A204.1 (cell line): ENCODE data around the gene TNFRSF21.
"Not testable (repeated sequence)": the region's sequence is repeated elsewhere in the genome, so short reads cannot be mapped to it uniquely, and the experiment has no call there.

Experiments
- FAIRE-seq: peaks from 2 replicates; lab custom pipeline; 2012; peaks lifted over from hg19 to GRCh38; lab: Jason Lieb, UNC

TNFRSF21 gene

DNA sequence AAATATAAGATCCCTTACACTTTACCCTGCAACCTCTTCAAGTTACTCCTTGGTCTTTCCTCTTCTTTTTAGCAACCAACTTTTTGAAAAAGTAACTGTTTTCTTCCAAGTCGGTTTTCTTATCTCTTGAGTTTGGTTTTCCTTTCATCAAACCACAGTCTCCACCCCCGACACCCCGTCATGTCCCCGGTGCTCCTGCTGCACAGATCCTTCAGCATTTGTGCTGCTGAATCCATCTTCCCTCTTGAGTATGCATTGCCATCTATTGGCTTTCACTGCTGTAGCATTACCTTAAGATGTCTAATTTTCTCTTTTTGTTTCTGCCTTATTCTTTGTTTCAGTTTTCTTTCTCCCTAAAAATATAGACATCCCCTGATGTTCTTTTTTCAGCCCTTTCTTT lies 11.9 kb upstream of the TNFRSF21 start:
- no peak for FAIRE-seq

DNA sequence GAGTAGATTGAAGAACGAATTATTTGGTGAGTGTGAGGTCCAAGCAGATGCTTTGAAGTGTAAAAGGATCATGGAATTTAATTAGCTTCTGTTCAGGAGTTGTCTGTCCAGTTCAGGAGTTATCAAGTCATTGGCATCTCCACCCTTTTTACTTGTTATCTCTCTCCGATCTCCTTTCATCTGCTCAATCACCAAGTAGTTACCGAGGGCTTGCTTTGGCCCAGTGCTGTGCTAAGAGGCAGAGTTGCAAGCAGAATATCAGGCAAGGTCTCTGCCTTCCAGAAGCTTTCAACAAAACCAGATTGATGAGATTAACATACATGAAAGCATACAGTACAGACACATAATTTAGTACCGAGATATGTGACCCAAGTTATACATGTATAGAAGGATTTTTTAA lies 10.2 kb upstream of the TNFRSF21 start:
- no peak for FAIRE-seq

DNA sequence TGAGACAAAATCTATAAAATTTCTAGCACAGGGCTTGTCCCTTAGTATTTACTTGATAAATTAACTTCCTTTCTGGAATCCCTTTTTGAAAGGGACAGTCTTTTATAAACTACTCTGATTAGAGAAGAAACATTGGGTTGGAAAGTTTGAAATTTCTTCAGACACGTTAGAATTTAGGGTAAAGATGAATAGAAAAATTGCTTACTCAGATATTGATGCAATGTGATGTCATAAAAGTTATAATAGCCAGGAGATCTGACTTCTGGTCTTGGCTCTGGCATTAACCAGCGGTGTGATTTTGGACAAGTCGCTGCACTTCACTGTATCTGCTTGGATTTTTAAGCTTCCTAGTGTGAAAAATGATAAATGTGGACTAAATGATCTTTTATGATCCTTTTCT lies 9.7 kb upstream of the TNFRSF21 start:
- no peak for FAIRE-seq

DNA sequence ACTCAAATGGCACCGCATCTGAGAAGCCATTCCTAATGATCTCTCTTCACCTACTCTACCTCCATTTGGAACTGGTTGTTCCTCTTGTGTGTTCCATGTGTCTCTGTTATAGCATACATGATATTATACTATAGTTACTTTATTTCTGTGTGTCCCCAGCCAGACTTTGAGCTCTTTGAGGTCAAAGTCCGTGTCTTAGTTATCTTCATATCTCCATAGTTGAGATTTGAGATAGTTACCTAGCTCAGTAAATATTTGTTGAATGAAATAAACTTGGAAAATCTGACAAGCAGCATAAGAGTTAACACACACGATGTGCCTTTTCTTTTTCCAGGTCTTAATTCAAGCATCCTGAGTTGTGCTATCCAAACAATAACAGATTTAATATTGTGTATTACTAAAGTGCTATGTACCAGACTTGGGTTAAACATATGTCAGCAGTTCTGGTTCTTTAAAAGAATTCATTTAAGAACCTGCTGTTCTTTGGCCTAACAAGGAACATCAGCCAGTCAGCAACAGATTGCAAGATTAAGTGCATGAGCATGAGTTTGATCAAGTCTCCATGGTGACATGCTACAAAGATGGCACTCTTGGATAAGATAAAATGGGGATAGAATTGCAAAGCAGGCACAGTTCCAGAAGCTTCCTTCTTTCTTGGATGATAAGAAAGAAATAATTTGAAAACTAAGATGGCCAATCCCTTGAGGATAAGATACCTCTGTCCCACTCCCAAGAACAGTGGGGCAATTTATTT lies 8.7 kb upstream of the TNFRSF21 start:
- FAIRE-seq: no peak

GRCh38 chr6:47315181-47315580 lies 5.5 kb upstream of the TNFRSF21 start:
- not testable (repeated sequence) for FAIRE-seq

- FAIRE-seq: no peak
These were observed 401 bp upstream of the TNFRSF21 start for GRCh38 chr6:47310131-47310480.

- no peak for FAIRE-seq
These were observed 984 bp downstream of the TNFRSF21 start for GRCh38 chr6:47308552-47309290.

DNA sequence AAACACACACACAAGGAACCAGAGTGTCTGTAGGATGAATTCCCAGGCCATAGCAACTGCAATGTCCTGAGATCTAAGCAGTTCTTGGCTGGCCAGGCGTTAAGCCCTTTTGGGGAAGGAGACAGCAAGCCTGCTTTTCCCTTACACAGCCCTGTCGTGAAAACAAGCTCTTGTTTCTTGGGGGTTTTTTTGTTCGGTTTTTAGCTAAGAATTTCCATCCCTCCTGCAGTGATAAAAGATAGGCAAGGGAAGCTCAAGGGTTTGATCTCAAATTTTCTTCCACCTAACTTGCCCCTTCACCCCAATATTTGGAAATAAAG lies 1.5 kb downstream of the TNFRSF21 start:
- no peak for FAIRE-seq

DNA sequence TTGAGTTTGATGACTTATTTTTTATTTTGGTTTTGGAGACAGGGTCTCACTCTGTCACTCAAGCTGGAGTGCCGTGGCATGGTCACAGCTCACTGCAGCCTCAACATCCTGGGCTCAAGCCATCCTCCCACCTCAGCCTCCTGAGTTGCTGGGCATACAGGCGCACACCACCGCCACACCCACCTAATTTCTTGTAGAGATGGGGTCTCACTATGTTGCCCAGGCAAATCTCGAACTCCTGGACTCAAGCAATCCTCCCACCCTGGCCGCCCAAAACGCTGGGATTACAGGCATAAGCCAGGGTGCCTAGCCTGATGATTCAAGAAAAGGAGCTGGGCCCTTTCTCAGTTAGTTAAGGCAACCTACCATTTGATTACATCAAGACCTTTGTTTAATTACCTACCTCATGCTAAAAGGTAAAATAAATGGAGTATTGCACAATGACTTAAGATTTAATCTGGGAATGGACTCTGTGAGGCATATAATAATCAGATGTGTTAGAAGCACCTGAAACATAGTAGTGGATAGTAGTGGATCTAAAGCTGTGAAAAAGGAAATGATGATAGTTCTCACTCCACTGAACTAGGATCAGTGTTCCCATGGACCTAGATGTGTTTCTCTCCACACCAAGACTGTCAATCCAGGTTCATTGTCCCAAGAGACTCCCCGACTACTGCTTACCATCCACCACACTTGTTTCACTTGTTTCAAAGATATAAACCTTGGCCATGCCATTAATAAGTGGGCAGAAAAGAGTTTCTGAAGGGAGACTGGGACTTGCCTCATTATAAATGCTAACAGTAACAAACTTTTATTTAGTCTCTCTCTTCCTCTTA lies 2.1 kb downstream of the TNFRSF21 start:
- no peak for FAIRE-seq

DNA sequence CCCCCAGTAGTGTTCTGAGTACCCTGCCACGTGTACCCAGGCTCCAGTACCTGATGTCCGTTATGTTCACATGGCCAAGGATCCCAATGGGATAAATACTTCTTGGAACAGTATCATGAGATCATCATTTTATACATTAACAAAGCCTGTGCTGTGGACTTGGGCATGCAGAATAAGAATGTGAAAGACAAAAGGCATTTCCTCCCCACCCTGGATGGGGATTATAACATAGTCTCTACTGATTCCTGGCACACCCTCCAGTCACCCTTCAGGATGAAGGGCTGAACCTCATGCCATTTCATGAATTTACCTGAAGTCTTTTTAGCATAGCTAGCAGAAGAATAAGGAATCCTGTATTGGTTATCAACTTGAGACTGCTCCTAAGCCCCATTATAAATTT lies 2.8 kb downstream of the TNFRSF21 start:
- FAIRE-seq: no peak

DNA sequence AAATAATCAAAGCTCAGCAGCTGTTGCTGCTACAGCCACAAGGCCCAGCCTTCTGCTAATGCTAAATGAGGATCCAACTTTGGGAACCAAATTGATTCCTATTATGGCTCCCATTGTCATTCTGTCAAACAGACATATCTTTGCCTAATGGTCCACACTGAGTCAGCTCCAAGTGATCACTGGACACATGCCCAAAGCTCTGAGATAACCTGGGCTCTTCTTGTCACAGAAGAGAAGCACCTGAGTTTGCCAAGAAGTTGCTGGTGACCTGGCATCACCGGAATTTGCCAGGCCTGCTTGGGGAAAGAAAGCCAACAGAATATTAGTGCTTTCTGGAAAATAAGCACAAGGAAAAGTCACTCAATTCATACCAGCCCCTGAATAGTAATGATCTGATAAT lies 5.8 kb downstream of the TNFRSF21 start:
- no peak for FAIRE-seq

GRCh38 chr6:47303342-47303741 lies 6.4 kb downstream of the TNFRSF21 start:
- FAIRE-seq: no peak

GRCh38 chr6:47302043-47302442 lies 7.7 kb downstream of the TNFRSF21 start:
- no peak for FAIRE-seq

- no peak for FAIRE-seq
These were observed 8.3 kb downstream of the TNFRSF21 start for GRCh38 chr6:47301441-47301840.

DNA sequence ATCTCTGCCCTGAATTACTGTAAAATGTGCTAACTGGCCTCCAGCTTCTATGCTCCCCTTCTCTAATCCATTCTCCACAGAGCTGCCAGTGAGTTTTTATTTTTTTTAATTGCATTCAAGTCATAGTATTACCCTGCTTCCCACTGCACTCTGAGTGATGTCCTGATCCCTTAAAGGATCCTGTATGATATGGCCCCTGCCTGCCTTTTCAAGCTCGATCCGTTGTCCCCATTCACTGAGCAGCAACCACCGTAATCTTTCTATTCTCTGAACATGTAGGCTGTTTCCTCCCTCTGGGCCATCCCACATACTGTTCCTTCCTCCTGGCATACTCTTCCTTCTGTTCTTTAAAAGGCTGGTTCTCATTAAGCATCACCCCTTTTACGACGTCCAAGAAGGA lies 9.3 kb downstream of the TNFRSF21 start:
- FAIRE-seq: no peak

DNA sequence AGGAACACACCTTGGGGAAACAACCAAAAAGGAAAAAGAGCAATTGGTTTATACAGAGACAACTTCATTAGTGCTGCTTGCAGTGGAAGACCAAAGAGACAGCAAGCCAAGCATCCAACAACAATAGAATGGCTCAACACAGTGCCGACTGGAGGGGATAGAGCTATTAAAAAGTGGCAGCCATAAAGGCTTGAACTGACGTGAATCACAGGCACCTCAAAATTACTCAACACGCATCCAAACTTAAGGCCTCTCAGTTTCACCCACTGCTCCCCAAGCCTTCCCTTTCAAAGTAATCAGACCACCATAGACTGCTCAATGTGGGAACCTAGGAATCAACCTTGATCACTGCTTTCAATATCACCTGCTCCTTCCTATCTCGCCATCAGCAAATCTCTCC lies 9.7 kb downstream of the TNFRSF21 start:
- no peak for FAIRE-seq

DNA sequence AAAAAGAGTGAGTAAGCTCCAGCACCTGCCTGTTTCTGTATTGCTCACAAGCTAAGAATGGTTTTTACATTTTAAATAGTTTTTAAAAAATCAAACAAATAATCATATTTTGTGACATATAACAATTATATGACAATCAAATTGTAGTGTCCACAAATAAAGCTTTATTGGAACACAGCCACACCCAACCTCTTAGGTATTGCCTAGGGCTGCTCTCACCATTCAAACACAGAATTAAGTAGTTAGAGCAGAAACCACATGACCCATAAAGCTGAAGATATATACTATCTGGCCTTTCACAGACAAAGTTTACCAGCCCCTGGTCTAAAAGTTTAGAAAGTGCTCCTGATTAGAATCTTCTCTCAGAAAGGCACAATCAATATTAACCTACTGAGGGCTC lies 11.2 kb downstream of the TNFRSF21 start:
- no peak for FAIRE-seq

GRCh38 chr6:47294990-47295389 lies 14.7 kb downstream of the TNFRSF21 start:
- FAIRE-seq: no peak

- FAIRE-seq: no peak
These were observed 16.8 kb downstream of the TNFRSF21 start for GRCh38 chr6:47292944-47293343.

- FAIRE-seq: no peak
These were observed 17.7 kb downstream of the TNFRSF21 start for GRCh38 chr6:47292027-47292426.

DNA sequence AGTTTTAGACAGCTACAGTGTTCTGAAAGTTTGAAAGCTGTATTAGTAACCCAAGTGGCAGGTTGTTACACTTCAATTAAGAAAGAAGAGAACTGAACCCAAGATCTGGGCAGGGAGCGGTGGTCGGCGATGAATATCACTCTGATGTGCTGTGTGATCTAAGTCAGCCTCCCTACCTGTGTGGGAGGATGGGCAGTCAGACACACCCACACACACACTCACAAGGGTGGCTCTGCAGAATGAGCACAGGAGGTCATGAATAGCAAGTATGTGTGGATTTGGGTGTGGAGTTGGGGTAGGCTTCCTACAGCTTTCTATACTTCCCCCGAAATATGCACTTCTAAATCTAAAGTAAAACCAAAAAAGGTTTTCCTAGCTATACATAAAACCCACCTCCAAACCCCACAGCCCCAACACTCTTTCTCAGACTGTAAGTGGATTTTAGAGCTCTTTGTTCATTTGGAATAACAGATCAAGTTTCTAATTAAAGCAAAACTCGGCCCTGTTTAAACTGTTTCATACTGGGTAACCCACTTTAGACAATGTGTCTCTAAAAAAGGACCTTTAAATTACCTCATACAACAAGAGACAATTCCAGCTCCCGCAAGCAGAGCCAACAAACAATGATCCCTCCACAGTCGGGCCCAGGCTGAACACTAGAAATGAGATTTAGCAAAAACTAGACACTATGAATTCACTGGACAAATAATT lies 19.4 kb downstream of the TNFRSF21 start:
- no peak for FAIRE-seq

DNA sequence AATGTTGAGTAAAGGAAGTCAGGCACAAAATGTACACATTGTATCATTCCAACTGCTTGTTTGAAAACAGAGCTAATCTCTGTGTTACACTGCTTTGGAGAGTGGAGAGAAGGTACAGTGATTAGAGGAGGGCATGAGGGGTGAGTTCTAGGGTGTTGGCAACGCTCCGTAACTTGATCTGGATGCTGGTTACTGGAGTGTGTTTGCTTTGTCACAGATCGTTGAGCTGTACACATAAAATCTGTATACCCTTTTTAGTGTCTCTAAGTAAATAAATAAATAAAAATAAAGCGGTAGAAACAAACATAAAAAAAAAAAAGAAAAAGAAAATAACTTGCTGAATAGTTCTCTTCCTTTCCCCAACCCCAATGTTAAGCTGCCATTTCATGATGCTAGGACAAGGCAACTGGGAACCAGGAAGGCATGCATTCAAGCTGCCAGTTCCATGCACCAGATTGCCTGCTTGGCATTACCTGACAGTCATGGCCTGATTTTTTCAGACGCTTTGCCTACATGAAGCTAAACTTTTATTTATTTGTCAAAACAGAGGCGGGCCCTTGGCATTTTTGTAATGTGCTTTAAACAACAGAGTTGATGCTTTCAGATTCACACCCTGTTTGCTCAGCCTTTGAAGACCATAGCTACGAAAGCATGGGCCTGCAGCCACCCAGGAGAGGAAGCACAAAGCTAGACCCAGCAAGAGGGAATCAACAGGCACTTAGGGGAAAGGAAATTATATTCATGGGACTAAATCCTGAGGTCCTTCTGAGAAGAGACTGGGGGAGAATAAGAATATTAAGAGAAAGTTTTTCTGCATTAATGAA lies 21.2 kb downstream of the TNFRSF21 start:
- FAIRE-seq: no peak
